Heart right ventricle (tissue), 16 donors: Measurements from ENCODE around the gene KIF3A. TPM values are rescaled to one million over a fixed set of nuclear protein-coding genes. Genes with fewer than 3 reads are reported as not detected.

ENCODE experiments used
- ATAC-seq, 8 donors: fragments of 200-7000 bp; cut with Tn5 transposase; one replicate each; pipeline ENCODE4 v1.9.1; 2020; ENCODE audit warnings: mild to moderate bottlenecking in 8 of 8, moderate library complexity in 8 of 8, moderate number of reproducible peaks in 1 of 8
- DNase-seq, 2 donors: peaks; one replicate each; pipeline ENCODE4 v3.0.0-alpha.2; 2020
- H3K27ac ChIP-seq, 10 donors: fragments of 200-600 bp; sonication (generic) in 2 of 10; one replicate each; pipeline versions ENCODE4 v1.5.0 to v1.8.0; 2020 to 2022; ENCODE audit warnings: mild to moderate bottlenecking in 3 of 10
- H3K27me3 ChIP-seq, 7 donors: fragments of 200-600 bp; one replicate each; pipeline ENCODE4 v1.8.0; 2021 to 2022; ENCODE audit warnings: mild to moderate bottlenecking in 2 of 7
- H3K36me3 ChIP-seq, 9 donors: fragments of 200-600 bp; sonication (generic) in 1 of 9; one replicate each; pipeline versions ENCODE4 v1.5.0 to v1.8.0; 2020 to 2022; ENCODE audit warnings: mild to moderate bottlenecking in 2 of 9
- H3K4me1 ChIP-seq, 9 donors: fragments of 200-600 bp; sonication (generic) in 1 of 9; one replicate each; pipeline versions ENCODE4 v1.5.0 to v1.8.0; 2020 to 2022; ENCODE audit warnings: mild to moderate bottlenecking in 4 of 9
- H3K4me3 ChIP-seq, 10 donors: fragments of 200-600 bp; sonication (generic) in 2 of 10; one replicate each; pipeline versions ENCODE4 v1.5.0 to v1.8.0; 2020 to 2022; ENCODE audit warnings: mild to moderate bottlenecking in 7 of 10, moderate library complexity in 2 of 10
- H3K9me3 ChIP-seq, 11 donors: fragments of 200-600 bp in 10 of 11; sonication (generic) in 2 of 11; one replicate each; pipeline versions ENCODE4 v1.5.0 to v1.8.0; 2013 to 2022; ENCODE audit warnings: mild to moderate bottlenecking in 2 of 11, control low read depth in 1 of 11, moderate library complexity in 1 of 11
- WGBS, 2 donors: extraction: QIAGEN DNeasy Blood & Tissue Kit; methylation state at CpG; one replicate each; pipeline ENCODE4 v1.1.7; 2013; ENCODE audit warnings: inconsistent platforms in 1 of 2; 5-methylcytosine and 5-hydroxymethylcytosine counted together
- intact Hi-C, 10 donors: fragments of 100-400 bp; cut with DNase I; formaldehyde crosslinking; loops; one replicate each; pipeline versions ENCODE4 v1.11.1 to v1.14.2; 2022
- polyA plus RNA-seq, 2 donors: library from polyadenylated mRNA; stranded (reverse); fragments of 200-250 nt; gene quantifications; one replicate each; pipeline ENCODE4 v1.2.3, GENCODE V29; 2013
- total RNA-seq, 10 donors: library from RNA; stranded (reverse); fragmentation: NEBNext Ultra II Directional in 3 of 10; extraction: Animal tissue kit (Norgen Biotek cat#: 25700) in 3 of 10; gene quantifications; one replicate each; pipeline versions ENCODE4 v1.2.1 to v1.2.4, GENCODE V29; 2021 to 2023
- TF ChIP-seq, protein P1 (sequence below), 9 donors: fragments of 200-600 bp; sonication (generic) in 2 of 9; IDR thresholded peaks; one replicate each; pipeline versions ENCODE4 v1.5.0 to v1.8.0; 2021 to 2022; ENCODE audit warnings: antibody characterized with exemption in 9 of 9, mild to moderate bottlenecking in 5 of 9, moderate library complexity in 1 of 9
- donor health status: Arrhythmogenic right ventricular cardiomyopathy.
- donor health status: ischemic (EF 13 %, LVEDD 7.1; RV severe dilation, severe dysfunction).
- donor health status: healthy with polysubstance abuse.
- donor health status: DM: no; HTN: yes; CAD: no.
- donor health status: DM: no; HTN: no; CAD: no.
- donor health status: ischemic (EF 25% LVEDD 6.9; RV normal size, moderate dysfunction).
- donor health status: ischemic (EF 25% LVEDD 5.7; RV mildly dilated, moderate dysfunction).
- donor health status: healthy.
- donor health status: DM: yes; HTN: yes; CAD: no.
- donor health status: Ischemic cardiomyopathy.
- donor health status: ischemic (EF 35%, LVEDD 5.7; RV mildly dilated, moderate dysfunction).
- donor health status: nonischemic (EF 11% LVEDD 7.7; RV severe dilation, severe dysfunction).
- donor health status: DM: yes; HTN: yes; CAD: no.
- donor health status: PGD.
- donor health status: ischemic (EF 29% LVEDD 5.4; RV normal size, mild dysfunction).
- donor health status: nonischemic (EF 23%, LVEDD 6.1; RV moderate dilation, normal function).

KIF3A gene
- total and polyA plus RNA-seq, 12 donors, result 2.2 to 18.6 (median 12.5) TPM

DNA sequence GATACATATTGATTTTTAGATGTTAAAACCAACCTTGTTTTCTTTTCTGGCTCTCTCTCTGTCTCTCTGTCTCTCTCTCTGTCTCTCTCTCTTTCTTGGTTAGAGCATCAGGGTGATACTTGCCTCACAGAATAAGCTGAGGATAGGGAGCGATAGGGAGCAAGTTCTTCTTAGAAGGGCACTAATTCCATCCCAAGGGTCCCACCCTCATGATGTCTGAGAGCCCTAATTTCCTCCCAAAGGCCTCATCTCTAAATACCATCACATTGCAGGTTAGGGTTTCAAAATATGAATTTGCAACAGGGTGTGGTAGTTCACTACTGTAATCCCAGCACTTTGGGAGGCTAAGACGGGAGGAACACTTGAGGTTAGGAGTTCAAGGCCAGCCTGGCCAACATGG is 4.8 kb upstream of the KIF3A start:
- 92 to 95% methylated on average over 2 of the region's 2 CpGs for WGBS, 2 donors
- Histone ChIP-seq H3K9me3 (no peaks in the 10 kb centered on the region), H3K27me3 (peaks cover 0 to 58% (median 27%) of the 10 kb centered on the region in 7 donors), H3K4me1 (peaks cover 2 to 13% (median 5%) of the 10 kb centered on the region in 9 donors), H3K4me3 (no peak overlapping the region), H3K36me3 (no peaks in the 10 kb centered on the region), H3K27ac (no peak overlapping the region)
- no peak for DNase-seq
- TF ChIP-seq, protein P1, sequence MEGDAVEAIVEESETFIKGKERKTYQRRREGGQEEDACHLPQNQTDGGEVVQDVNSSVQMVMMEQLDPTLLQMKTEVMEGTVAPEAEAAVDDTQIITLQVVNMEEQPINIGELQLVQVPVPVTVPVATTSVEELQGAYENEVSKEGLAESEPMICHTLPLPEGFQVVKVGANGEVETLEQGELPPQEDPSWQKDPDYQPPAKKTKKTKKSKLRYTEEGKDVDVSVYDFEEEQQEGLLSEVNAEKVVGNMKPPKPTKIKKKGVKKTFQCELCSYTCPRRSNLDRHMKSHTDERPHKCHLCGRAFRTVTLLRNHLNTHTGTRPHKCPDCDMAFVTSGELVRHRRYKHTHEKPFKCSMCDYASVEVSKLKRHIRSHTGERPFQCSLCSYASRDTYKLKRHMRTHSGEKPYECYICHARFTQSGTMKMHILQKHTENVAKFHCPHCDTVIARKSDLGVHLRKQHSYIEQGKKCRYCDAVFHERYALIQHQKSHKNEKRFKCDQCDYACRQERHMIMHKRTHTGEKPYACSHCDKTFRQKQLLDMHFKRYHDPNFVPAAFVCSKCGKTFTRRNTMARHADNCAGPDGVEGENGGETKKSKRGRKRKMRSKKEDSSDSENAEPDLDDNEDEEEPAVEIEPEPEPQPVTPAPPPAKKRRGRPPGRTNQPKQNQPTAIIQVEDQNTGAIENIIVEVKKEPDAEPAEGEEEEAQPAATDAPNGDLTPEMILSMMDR (IDR thresholded peaks at IDR 0.05), result no peak
- ATAC-seq, result no peak
- intact Hi-C loops, result no loop called here

DNA sequence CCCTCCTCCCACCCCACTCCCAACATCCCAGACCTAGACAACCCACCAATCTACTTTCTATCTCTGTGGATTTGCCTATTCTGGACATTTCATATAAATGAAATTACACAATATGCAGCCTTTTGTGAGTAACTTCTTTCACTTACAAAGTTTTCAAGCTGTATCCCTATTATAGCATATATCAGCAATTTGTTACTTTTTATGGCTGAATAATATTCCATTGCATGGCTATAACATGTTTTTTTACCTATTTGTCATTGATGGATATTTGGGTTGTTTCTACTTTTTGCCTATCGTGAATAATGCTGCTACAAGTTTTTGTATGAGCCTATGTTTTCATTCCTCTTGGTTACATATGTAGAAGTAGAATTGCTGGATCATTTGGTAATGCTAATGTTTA is 1.9 kb upstream of the KIF3A start:
- H3K36me3 ChIP-seq, result peaks cover 0 to under 1% (median 0%) of the 10 kb centered on the region in 9 donors
- no peak overlapping the region for H3K4me3 ChIP-seq
- H3K27ac ChIP-seq, result no peak overlapping the region
- H3K27me3 ChIP-seq, result peaks cover 0 to 31% (median 10%) of the 10 kb centered on the region in 7 donors
- TF ChIP-seq, protein P1 (IDR thresholded peaks at IDR 0.05), result no peak
- no peak for ATAC-seq
- peaks cover 0 to 21% (median 17%) of the 10 kb centered on the region in 9 donors for H3K4me1 ChIP-seq
- no peak for DNase-seq
- intact Hi-C loops, result loop anchor here in 3 of 10 donors (5.0 kb wide), 3 partner anchors 33 to 83 kb away; partner anchors contain the start of gene SEPTIN8 (in 1 of the 3)
- WGBS, 2 donors, result 73 to 76% methylated on average over 1 of the region's 1 CpG
- H3K9me3 ChIP-seq, result no peaks in the 10 kb centered on the region

DNA sequence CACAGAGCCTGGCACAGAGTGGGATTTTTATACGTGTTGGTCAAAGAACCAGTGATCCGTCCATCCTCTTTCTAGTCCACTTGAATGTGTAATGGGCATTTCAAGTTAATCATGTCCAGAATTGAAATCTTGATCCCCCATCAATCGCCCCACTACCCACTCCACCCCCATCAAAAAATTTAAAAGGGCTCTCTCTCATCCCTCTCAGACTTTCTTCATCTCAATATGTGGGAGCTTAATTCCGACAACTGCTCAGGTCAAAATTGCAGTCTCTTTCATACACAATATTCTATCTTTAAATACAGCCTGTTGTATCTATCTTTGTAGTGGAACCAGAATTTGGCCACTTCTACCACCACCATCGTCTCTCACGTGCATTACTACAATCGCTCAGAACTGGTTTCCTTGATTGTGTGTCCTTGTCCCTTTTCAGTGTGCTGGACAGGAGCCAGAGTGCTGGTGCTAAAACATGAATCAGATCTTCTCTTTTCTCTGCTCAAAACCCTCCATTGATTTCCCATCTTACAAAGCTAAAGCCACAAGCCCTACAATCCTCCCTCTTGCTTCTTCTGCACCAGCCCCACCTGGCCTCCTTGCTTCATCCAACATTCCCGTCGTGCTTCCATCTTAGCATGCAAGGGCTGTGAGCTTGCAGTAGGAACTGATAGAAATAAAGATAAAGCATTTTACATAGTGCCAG is 786 bp upstream of the KIF3A start:
- TF ChIP-seq, protein P1 (IDR thresholded peaks at IDR 0.05), result no peak
- no peak for ATAC-seq
- Histone ChIP-seq H3K27me3 (peaks cover 0 to 20% (median 2%) of the 10 kb centered on the region in 7 donors), H3K27ac (no peak overlapping the region), H3K4me3 (peak overlapping the region in 8 of 10 donors; percentile 68 to 99 (median 85)), H3K36me3 (peaks cover 0 to 12% (median 0%) of the 10 kb centered on the region in 9 donors), H3K4me1 (peaks cover 0 to 21% (median 17%) of the 10 kb centered on the region in 9 donors), H3K9me3 (no peaks in the 10 kb centered on the region)
- intact Hi-C loops, result loop anchor here in 3 of 10 donors (5.0 kb wide), 3 partner anchors 34 to 84 kb away; partner anchors contain the start of gene SEPTIN8 (in 1 of the 3)
- 61 to 62% methylated on average over 9 of the region's 9 CpGs for WGBS, 2 donors
- no peak for DNase-seq

DNA sequence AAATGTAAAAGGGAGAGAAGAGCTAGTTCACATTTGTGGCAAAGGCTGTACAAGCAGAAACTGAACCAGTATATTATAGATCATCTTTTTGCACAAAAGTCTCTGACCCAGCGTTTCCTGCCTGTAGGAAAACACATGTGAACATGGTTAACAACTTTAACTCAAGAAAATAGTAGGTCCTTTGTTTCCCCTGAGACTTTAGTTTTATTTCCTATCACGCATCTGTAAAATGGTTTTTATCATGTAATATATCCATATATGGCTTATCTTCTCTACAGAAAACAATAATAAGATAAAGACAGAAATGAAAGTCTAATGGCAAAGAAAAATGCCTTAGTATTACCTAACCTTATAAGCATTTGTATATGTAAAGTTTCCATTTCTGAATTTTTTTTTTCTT is 2.7 kb downstream of the KIF3A start:
- H3K27me3 ChIP-seq, result peaks cover 0 to 5% (median 0%) of the 10 kb centered on the region in 7 donors
- H3K36me3 ChIP-seq, result peaks cover 0 to 37% (median 0%) of the 10 kb centered on the region in 9 donors
- TF ChIP-seq, protein P1 (IDR thresholded peaks at IDR 0.05), result no peak
- H3K9me3 ChIP-seq, result no peaks in the 10 kb centered on the region
- DNase-seq (no peak), ATAC-seq (no peak)
- WGBS, 2 donors, result 72 to 90% methylated on average over 2 of the region's 2 CpGs
- intact Hi-C loops, result loop anchor here in 3 of 10 donors (5.0 kb wide), 3 partner anchors 38 to 88 kb away; partner anchors contain the start of gene SEPTIN8 (in 1 of the 3)
- H3K4me3 ChIP-seq, result no peak overlapping the region
- H3K4me1 ChIP-seq, result peaks cover 0 to 21% (median 17%) of the 10 kb centered on the region in 9 donors
- no peak overlapping the region for H3K27ac ChIP-seq
